Measurements from ENCODE around the gene DENR.
"Not testable (repeated sequence)": the region's sequence is repeated elsewhere in the genome, so short reads cannot be mapped to it uniquely, and the experiment has no call there.

The DENR gene

DNA sequence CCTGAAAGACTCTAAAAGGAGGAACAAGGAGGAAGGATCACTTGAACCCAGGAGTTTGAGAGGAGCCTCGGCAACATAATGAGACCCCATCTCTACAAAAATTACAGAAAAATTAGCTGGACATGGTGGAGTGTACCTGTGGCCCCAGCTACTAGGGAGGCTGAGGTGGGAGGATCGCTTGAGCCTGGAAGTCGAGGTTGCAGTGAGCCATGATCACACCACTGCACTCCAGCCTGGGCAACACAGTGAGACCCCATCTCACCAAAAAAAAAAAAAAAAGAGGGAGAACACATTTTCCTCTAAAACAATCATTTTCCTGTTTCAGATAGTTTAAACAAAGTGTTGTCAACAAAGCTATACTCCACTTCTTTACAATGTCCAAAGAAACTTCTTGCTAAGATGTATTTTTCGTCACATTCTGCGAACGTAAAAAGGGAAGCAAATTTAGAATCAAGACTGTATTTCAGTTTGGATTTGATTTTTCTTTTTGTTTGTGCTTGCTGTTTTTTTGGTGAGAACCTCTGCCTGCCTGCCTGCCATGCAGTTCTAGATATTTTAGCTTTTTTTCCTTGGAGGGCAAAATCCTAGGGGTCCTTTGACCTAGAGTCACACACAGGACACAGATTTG is 27.1 kb upstream of the DENR start:
- Mint-ChIP-seq H3K4me3 (peak overlapping the region; percentile 64), H3K36me3 (ENCODE audit: low read depth) (no peaks in the 10 kb centered on the region), H3K27ac (peak overlapping the region; percentile 88)

DNA sequence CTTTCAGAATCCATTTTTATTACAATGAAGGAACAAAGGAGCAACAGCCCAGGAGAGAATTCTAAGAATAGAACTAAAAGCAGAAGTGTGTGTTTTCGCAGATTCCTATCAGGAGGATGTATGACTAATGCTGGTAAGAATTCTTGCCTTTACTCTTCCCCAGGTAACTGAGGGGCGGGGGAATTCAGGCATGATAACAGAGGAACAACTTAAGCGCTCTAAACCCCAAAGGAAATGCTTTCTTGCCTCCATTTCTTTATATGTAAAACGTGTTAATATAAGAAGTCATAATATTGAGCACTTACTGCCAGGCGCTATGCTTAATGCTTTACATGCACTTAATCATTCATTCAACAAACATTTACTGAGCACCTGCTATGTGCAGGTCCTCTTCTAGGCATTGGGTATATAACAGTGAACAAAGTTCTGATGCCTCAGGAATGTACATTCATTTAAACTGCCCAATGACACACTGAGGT is 26.5 kb upstream of the DENR start:
- Mint-ChIP-seq H3K27me3 (peaks cover 32% of the 10 kb centered on the region), H3K4me1 (ENCODE audit: low read depth) (peaks cover 75% of the 10 kb centered on the region), H3K4me3 (peak overlapping the region; percentile 64), H3K27ac (peak overlapping the region; percentile 88), H3K36me3 (ENCODE audit: low read depth) (no peaks in the 10 kb centered on the region), H3K9me3 (no peaks in the 10 kb centered on the region)
- intact Hi-C loops (cut with micrococcal nuclease) = no loop called here

More for the DNA sequence above, 27.1 kb upstream of the DENR start:
- H3K9me3 Mint-ChIP-seq = no peaks in the 10 kb centered on the region
- intact Hi-C loops (cut with micrococcal nuclease) = no loop called here
- H3K27me3 Mint-ChIP-seq = peaks cover 31% of the 10 kb centered on the region
- H3K4me1 Mint-ChIP-seq (ENCODE audit: low read depth) = peaks cover 76% of the 10 kb centered on the region

DNA sequence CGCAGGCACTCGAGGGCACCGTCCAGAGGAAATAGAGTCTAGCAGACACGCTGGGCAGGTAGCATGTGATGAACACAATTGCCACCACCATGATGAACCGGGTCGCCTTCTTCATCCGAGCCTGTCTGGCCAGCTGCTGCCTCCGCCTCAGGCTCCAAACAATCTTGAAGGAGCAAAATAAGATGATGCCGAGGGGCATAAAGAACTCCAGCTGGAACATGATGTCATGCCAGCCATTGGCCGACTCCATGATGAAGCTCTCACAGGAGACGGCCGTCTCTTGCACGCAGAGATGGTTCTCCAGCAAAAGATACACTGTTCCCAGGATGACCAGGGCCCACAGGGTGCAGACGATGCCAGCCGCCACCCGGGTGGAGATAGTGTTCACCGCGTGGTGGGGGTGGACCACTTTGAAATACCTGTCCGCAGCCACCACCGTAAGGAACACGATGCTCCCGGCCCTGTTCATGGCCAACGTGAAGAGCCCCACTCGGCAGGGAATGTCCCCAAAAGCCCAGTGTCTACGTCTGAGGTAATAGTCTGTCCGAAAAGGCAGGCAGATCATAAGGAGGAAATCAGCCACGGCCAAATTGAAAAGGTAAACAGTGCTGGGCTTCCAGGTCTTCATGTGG is 22.9 kb upstream of the DENR start:
- H3K9me3 Mint-ChIP-seq = no peaks in the 10 kb centered on the region
- H3K36me3 Mint-ChIP-seq (ENCODE audit: low read depth) = no peaks in the 10 kb centered on the region
- no peak overlapping the region for H3K27ac Mint-ChIP-seq
- H3K4me3 Mint-ChIP-seq = no peak overlapping the region
- intact Hi-C loops (cut with micrococcal nuclease) = no loop called here
- H3K4me1 Mint-ChIP-seq (ENCODE audit: low read depth) = peaks cover 78% of the 10 kb centered on the region
- peaks cover 39% of the 10 kb centered on the region for H3K27me3 Mint-ChIP-seq

DNA sequence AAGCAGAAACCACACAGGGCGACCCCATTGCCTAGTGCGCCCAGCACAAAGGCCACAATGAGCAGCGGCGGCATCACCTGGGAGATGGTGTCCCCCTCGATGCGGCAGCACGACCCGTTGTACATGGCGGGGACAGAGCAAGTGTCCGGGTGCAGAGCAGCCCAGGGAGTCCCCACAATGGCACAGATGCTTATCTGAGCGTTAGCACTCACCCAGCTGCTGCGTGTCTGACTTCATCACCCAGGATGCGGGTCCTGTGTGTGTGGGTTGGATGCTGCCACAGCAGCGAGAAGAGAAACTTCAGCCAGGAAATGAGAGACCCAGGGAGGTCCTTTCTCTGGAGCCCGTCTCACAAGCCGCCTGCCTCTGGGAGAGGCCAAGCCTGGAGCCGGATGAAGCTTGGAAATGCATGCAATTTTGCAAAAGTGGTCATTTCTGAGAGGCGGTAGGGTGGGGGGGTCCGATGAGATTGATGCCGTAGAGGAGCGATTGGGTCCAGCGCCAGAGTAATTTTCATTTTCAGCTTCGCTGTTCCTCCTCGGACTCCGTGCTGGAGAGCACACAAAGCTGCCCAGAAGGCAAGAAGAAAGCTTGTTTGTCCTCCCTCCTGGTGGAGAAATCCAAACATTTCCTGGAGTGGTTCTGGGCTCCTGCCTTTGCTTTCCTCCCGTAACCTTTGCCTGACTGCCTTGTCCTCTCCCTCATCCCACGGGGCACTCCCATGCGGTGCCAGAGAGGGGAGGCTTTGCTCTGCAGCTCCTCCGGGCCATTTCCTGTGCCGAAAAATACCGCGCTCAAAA is 22.2 kb upstream of the DENR start, which contains the start of gene HCAR1:
Gene HCAR1, minus strand, starts transcription at position 630 of the 800 bp plus-strand sequence. Its CDS starts 505 bp downstream, at position 125.
- Mint-ChIP-seq H3K27me3 (peaks cover 39% of the 10 kb centered on the region), H3K4me1 (ENCODE audit: low read depth) (peaks cover 72% of the 10 kb centered on the region), H3K36me3 (ENCODE audit: low read depth) (no peaks in the 10 kb centered on the region), H3K4me3 (no peak within 1 kb of the TSS), H3K27ac (no peak within 1 kb of the TSS), H3K9me3 (no peaks in the 10 kb centered on the region)
- intact Hi-C loops (cut with micrococcal nuclease) = no loop called here

DNA sequence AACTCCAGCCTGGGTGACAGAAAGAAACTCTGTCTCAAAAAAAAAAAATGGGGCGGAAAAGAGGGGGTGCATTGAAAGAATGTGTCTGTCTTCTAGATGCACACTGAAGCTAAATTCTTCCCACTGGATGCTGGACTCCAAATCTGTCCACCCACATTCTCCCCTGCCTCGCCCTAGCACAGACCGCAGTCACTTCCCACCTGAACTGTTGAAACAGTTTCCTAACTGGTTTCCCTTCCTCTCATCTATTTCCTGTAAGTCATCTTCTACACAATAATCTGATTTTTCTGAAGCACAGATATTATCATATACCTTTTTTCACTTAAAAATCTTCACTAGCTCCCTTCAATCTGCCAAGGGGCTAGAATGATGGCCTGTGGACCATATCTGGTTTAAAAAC is 20.5 kb upstream of the DENR start:
- H3K4me3 Mint-ChIP-seq = no peak overlapping the region
- H3K27me3 Mint-ChIP-seq = peaks cover 40% of the 10 kb centered on the region
- H3K36me3 Mint-ChIP-seq (ENCODE audit: low read depth) = no peaks in the 10 kb centered on the region
- H3K27ac Mint-ChIP-seq = no peak overlapping the region
- intact Hi-C loops (cut with micrococcal nuclease) = no loop called here
- H3K9me3 Mint-ChIP-seq = no peaks in the 10 kb centered on the region
- peaks cover 59% of the 10 kb centered on the region for H3K4me1 Mint-ChIP-seq (ENCODE audit: low read depth)

DNA sequence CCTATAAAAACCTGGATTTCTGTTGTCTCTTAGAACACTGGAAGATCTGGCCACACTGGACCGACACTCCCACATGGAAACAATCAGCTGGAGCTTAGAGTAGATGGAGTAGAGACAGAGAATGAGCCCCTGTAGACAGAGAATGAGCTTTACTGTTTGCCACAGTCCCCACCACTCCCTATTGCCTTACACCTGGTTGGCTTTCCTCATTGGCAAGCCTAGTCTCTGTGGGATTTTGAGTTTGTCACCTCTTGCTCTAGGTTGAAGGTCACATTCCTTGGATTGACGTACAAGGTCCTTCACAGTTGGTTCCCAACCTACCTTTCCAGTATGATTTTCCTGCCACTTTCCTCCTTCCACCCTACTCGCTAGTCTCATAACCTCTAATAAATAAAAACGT is 20.0 kb upstream of the DENR start:
- intact Hi-C loops (cut with micrococcal nuclease) = no loop called here
- Mint-ChIP-seq H3K27ac (peak overlapping the region; percentile 10), H3K27me3 (peaks cover 39% of the 10 kb centered on the region), H3K4me3 (no peak overlapping the region), H3K4me1 (ENCODE audit: low read depth) (peaks cover 57% of the 10 kb centered on the region), H3K36me3 (ENCODE audit: low read depth) (no peaks in the 10 kb centered on the region), H3K9me3 (no peaks in the 10 kb centered on the region)

DNA sequence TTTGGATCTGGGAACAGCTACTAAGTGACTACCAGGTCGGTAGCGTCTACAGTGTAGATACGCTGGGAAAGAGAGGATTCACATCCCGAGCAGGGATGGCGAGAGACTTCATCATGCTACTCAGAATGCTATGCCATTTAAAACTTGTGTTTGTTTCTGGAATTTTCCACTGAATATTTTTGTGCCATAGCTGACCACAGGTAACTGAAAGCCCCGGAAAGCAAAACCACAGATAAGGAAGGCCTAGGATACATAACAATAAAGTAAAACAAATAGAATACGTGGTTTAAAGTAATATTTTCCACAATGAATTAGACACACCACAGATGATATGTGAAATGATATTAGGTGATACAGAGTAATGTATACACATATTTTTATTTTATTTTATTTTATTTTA is 14.1 kb upstream of the DENR start:
- Mint-ChIP-seq H3K9me3 (peaks cover 7% of the 10 kb centered on the region), H3K4me3 (no peak overlapping the region), H3K36me3 (ENCODE audit: low read depth) (no peaks in the 10 kb centered on the region), H3K27ac (no peak overlapping the region), H3K27me3 (peaks cover 9% of the 10 kb centered on the region), H3K4me1 (ENCODE audit: low read depth) (peaks cover 19% of the 10 kb centered on the region)
- intact Hi-C loops (cut with micrococcal nuclease) = no loop called here

DNA sequence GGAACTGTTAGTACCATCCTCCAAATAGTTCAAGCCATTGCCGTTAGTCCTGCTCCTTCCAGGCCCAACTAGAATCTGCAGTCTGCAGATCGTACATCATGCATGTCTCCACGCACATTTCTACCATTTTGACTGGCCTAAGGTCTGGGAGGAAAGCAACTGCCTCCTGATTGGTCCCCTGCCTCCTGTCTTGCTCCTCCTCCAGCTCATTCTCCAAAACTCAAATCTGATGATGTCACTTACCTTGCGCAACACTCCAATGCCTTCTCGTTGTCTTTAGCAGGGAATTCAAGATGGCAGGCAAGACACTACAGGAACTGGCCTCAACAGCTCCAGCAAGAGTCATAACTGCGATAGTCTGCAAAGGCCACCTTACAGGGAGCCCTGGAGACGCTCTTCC is 12.3 kb upstream of the DENR start:
- peaks cover 25% of the 10 kb centered on the region for H3K4me1 Mint-ChIP-seq (ENCODE audit: low read depth)
- H3K27me3 Mint-ChIP-seq = peaks cover 3% of the 10 kb centered on the region
- no peak overlapping the region for H3K4me3 Mint-ChIP-seq
- peaks cover 7% of the 10 kb centered on the region for H3K9me3 Mint-ChIP-seq
- no peak overlapping the region for H3K27ac Mint-ChIP-seq
- H3K36me3 Mint-ChIP-seq (ENCODE audit: low read depth) = no peaks in the 10 kb centered on the region
- intact Hi-C loops (cut with micrococcal nuclease) = no loop called here

DNA sequence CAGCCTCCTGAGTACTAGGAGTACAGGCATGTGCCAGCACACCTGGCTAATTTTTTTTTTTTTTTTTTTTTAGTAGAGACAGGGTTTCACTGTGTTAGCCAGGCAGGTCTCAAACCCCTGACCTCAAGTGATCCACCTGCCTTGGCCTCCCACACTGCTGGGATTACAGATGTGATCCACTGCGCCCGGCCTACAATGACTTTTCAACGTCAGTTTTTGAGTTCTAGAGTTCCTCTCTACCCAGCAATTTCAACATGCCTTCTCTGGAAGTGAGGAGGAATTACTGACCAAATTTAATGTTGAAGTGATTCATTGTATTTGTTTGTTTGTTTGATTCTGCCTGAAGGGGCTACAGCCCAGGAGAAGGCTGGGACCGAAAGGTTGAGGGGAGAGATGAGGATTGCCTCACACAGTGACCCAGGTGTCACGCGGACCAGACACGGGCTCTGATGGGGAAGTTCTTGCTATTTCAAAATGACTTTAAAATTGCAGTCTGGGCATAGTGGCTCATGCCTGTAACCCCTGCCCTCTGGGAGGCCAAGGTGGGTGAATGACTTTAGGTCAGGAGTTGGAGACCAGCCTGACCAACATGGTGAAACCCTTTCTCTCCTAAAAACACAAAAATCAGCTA is 8.6 kb upstream of the DENR start:
- Mint-ChIP-seq H3K4me3 (no peak overlapping the region), H3K27me3 (no peaks in the 10 kb centered on the region), H3K4me1 (ENCODE audit: low read depth) (peaks cover 35% of the 10 kb centered on the region), H3K36me3 (ENCODE audit: low read depth) (no peaks in the 10 kb centered on the region), H3K27ac (peak overlapping the region; percentile 85), H3K9me3 (peaks cover 7% of the 10 kb centered on the region)
- intact Hi-C loops (cut with micrococcal nuclease) = no loop called here

DNA sequence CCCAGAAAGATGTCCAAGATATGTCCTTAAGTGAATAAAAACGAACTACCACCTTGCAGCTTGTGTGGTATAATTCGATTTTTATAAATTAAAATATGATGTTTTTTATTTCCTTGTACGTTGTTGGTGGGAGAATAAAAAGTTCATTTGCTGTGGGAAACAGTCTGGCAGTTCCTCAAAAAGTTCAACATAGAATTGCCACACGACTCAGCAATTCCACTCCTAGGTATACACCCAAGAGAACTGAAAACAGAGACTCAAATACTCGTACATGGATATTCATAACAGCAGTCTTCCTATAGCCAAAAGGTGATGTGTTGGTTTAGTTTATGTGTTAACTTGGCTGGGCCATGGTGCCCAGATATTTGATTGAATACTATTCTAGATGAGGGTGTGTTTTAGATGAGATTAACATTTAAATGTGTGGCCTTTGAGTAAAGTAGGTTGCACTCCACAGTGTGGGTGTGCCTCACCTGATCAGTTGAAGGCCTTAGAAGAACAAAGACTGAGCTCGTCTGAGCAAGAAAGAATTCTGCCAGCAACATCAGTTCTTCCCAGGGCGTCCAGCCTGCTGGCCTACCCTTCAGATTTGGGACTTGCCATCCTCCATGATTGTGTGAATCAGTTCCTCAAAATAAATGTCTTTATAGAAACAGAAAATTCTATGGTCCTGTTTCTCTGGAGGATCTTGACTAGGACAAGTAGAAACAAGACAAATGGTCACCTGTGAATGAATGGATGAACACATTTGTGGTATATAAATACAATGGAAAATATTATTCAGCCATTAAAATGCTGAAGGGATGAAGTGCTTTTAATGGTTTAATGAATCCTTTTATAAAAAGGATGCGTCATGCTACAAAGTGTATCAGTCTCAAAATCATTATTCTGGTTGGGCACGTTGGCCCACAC is 5.1 kb upstream of the DENR start:
- intact Hi-C loops (cut with micrococcal nuclease) = no loop called here
- Mint-ChIP-seq H3K27ac (no peak overlapping the region), H3K27me3 (no peaks in the 10 kb centered on the region)

DNA sequence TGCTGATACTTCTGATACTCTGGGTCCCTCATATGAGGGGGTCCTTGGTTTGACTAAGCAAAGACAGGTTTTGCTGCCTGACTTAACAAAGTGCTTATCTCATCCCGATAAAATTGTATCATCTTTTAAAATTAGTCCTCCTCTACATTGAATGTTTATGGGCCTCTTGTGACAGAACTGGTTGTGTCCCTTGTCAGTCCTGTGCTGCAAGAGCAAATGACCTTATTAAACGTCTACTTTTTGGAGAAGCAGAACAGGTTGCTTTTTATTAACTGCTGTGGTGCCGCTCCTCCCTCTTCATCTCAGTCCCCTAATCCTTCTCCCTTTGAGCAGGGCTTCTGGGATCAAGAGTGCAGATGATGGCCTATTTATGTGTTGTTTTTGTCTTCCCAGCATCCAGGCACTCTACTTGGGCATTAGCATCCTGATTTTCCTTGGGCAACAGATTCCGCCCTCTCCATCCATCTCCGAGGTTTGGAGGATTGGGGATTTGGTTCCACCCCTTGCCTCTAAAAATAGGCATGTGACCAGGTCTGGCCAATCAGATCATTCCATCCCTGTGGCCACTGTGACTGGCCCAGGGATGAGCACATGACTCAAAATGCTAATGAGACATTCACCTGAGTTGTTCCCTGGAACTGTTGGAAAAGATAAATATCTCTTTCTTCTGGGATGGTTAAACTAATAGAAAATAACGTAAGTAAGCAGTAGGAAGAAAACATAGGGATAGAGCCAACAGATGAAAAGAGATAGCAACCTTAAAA is 2.9 kb upstream of the DENR start:
- H3K36me3 Mint-ChIP-seq (ENCODE audit: low read depth) = peaks cover 24% of the 10 kb centered on the region
- intact Hi-C loops (cut with micrococcal nuclease) = no loop called here

More for the DNA sequence above, 5.1 kb upstream of the DENR start:
- Mint-ChIP-seq H3K9me3 (no peaks in the 10 kb centered on the region), H3K36me3 (ENCODE audit: low read depth) (peaks cover 1% of the 10 kb centered on the region), H3K4me3 (no peak overlapping the region), H3K4me1 (ENCODE audit: low read depth) (peaks cover 43% of the 10 kb centered on the region)

DNA sequence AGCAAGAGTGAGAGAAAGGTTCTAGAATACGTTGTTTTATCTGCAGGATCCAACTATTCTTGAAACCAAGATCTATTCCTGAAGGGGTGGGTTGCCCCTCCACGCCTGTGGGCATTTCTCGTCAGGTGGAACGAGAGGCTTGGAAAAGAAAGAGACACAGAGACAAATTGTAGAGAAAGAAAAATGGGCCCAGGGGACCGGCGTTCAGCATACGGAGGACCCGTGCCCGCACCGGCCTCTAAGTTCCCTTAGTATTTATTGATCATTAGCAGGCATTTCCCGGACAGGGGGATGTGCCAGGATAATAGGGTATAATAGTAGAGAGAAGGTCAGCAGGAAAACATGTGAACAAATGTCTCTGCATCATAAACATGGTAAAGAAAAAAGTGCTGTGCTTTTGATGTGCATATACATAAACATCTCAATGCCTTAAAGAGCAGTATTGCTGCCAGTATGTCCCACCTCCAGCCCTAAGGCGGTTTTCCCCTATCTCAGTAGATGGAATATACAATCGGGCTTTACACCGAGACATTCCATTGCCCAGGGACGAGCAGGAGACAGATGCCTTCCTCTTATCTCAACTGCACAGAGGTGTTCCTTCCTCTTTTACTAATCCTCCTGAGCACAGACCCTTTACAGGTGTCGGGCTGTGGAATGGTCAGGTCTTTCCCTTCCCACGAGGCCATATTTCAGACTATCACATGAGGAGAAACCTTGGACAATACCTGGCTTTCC is 1.7 kb upstream of the DENR start:
- H3K4me3 Mint-ChIP-seq; H3K9me3 Mint-ChIP-seq; intact Hi-C loops (cut with micrococcal nuclease); H3K27me3 Mint-ChIP-seq; H3K27ac Mint-ChIP-seq: not testable (repeated sequence)
- Mint-ChIP-seq H3K4me1 (ENCODE audit: low read depth) (peaks cover 44% of the 10 kb centered on the region), H3K36me3 (ENCODE audit: low read depth) (peaks cover 36% of the 10 kb centered on the region)

More for the DNA sequence above, 2.9 kb upstream of the DENR start:
- Mint-ChIP-seq H3K27me3 (no peaks in the 10 kb centered on the region), H3K4me1 (ENCODE audit: low read depth) (peaks cover 41% of the 10 kb centered on the region), H3K4me3 (no peak overlapping the region), H3K9me3 (no peaks in the 10 kb centered on the region), H3K27ac (no peak overlapping the region)

All from dendritic cell treated with granulocyte-macrophage colony-stimulating factor and Interleukin-4, amounts not matched to agents 40 ng/mL and 50 ng/mL, for 4 days (primary cell).